BE2C (cell line): ENCODE data around the gene SUSD6.

ENCODE experiments used
- DNase-seq: peaks from one replicate; pipeline ENCODE4 v3.0.0-alpha.2; 2020
- H3K27me3 ChIP-seq: fragments of 250-450 bp; sonication (Bioruptor Pico); 2 replicates; pipeline ENCODE4 v1.5.1; 2020; ENCODE audit warnings: mild to moderate bottlenecking
- H3K36me3 ChIP-seq: fragments of 250-450 bp; sonication (Bioruptor Pico); 2 replicates; pipeline ENCODE4 v1.5.1; 2020; ENCODE audit warnings: mild to moderate bottlenecking
- H3K4me1 ChIP-seq: fragments of 250-450 bp; sonication (Bioruptor Pico); 2 replicates; pipeline ENCODE4 v1.5.1; 2020
- H3K4me3 ChIP-seq: 2 replicates; pipeline ENCODE4 v1.5.1; 2011; ENCODE audit warnings: low read depth, low read length
- H3K9me3 ChIP-seq: fragments of 250-450 bp; sonication (Bioruptor Pico); 2 replicates; pipeline ENCODE4 v1.5.1; 2020
- TF ChIP-seq, protein P1 (sequence below): IDR thresholded peaks from 2 replicates; pipeline ENCODE4 v1.5.1; 2012; ENCODE audit warnings: mild to moderate bottlenecking, low read depth, low read length

SUSD6 gene

DNA sequence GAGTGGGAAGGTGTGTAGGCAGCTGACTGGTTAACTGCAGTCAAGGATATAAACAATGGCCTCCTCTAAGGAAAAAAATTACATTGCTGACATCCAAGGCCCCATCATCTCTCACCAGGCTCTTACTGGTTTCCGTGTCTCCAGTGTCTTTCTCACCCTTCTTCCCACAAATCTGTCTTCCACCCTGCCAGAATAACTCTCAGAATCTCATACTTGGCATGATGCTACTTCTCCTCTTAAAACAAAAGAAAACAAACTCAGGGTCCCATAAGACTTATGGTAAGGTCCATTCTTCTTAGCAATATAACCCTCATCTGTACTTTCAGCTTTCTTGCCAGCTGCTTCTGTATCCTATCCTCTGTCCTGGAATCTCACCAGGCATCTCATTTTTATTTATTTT, 68.9 kb downstream of the SUSD6 start:
- Histone ChIP-seq H3K36me3 (no peaks in the 10 kb centered on the region), H3K4me1 (peaks cover 4% of the 10 kb centered on the region; the same call in 1 of the 2 replicates), H3K27me3 (no peaks in the 10 kb centered on the region), H3K9me3 (no peaks in the 10 kb centered on the region), H3K4me3 (no peak overlapping the region)
- TF ChIP-seq, protein P1, sequence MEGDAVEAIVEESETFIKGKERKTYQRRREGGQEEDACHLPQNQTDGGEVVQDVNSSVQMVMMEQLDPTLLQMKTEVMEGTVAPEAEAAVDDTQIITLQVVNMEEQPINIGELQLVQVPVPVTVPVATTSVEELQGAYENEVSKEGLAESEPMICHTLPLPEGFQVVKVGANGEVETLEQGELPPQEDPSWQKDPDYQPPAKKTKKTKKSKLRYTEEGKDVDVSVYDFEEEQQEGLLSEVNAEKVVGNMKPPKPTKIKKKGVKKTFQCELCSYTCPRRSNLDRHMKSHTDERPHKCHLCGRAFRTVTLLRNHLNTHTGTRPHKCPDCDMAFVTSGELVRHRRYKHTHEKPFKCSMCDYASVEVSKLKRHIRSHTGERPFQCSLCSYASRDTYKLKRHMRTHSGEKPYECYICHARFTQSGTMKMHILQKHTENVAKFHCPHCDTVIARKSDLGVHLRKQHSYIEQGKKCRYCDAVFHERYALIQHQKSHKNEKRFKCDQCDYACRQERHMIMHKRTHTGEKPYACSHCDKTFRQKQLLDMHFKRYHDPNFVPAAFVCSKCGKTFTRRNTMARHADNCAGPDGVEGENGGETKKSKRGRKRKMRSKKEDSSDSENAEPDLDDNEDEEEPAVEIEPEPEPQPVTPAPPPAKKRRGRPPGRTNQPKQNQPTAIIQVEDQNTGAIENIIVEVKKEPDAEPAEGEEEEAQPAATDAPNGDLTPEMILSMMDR, result no peak
- no peak for DNase-seq

DNA sequence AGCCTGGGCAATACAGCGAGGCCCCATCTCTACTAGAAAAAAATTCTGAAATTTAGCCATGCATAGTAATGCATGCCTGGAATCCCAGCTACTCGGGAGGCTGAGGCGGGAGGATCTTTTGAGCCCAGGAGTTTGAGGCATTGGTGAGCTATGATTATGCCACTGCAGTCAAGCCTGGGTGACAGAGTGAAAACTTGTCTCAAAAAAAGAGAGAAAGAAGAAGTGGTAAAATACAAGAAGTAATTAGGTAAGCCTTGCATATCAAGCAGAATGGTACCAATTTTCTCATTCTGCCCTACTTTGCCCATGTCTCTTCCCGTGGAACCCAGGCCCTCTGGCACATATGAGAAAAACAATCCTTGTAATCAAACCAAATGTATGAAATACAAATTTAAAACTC, 70.7 kb downstream of the SUSD6 start:
- H3K36me3 ChIP-seq, result no peaks in the 10 kb centered on the region
- no peak for DNase-seq
- H3K9me3 ChIP-seq, result no peaks in the 10 kb centered on the region
- H3K4me1 ChIP-seq, result peaks cover 4% of the 10 kb centered on the region; the same call in 1 of the 2 replicates
- no peaks in the 10 kb centered on the region for H3K27me3 ChIP-seq
- TF ChIP-seq, protein P1, result no peak
- H3K4me3 ChIP-seq, result no peak overlapping the region

DNA sequence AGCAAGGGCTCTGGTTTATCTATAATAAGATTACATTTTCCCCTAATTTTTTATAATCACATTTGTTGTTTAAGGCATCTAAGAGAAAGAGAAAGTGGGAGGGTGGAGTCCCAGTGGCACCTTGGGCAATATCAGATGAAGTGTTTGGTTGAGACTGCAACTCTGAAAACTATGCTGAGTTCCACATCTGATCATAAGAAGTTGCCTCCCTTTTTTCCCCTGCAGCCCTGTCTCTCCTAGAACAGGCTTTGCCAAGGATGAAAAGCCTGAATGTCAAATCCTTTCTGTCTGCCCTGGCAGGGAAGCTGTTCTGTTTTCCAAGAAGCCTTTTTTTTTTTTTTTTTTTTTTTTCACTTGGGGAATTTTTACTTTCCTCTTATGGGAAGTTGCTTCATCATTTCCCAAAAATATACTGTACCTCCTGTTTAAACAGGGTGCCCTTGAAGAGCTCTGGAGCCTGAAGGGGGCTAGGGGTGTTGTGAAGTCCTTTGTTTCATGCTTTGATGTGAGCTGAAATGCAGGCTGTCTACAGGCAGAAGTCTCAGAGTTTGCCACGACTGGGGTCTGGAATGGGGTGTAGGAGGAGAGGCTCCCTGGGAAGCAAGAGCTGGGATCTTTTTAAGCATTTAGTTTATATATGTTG, 71.3 kb downstream of the SUSD6 start:
- Histone ChIP-seq H3K9me3 (no peaks in the 10 kb centered on the region), H3K36me3 (no peaks in the 10 kb centered on the region), H3K4me3 (no peak overlapping the region), H3K4me1 (peaks cover 4% of the 10 kb centered on the region), H3K27me3 (no peaks in the 10 kb centered on the region)
- TF ChIP-seq, protein P1, result no peak
- no peak for DNase-seq

DNA sequence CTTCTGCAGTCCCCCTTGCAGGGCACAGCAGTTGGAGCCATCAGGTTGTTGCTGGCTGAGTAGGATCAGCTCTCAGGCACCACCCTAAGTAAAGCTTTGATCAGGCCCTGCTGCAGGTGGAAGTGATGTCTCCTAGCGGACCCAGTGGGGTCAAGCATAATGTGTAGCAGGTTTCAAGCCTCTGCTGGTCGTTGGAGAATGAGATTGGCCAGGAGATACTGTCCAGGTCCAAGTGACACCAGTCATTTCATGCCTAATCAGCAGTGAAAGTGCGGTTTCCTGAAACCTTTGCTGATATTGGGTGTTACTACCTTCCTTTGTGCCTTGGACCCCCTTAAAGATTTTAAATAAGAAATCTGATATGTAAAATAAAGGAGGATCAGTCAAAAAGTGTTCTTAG, 72.6 kb downstream of the SUSD6 start:
- H3K9me3 ChIP-seq, result no peaks in the 10 kb centered on the region
- H3K27me3 ChIP-seq, result no peaks in the 10 kb centered on the region
- H3K4me3 ChIP-seq, result no peak overlapping the region
- peaks cover 7% of the 10 kb centered on the region for H3K4me1 ChIP-seq
- TF ChIP-seq, protein P1, result no peak
- H3K36me3 ChIP-seq, result no peaks in the 10 kb centered on the region
- no peak for DNase-seq

DNA sequence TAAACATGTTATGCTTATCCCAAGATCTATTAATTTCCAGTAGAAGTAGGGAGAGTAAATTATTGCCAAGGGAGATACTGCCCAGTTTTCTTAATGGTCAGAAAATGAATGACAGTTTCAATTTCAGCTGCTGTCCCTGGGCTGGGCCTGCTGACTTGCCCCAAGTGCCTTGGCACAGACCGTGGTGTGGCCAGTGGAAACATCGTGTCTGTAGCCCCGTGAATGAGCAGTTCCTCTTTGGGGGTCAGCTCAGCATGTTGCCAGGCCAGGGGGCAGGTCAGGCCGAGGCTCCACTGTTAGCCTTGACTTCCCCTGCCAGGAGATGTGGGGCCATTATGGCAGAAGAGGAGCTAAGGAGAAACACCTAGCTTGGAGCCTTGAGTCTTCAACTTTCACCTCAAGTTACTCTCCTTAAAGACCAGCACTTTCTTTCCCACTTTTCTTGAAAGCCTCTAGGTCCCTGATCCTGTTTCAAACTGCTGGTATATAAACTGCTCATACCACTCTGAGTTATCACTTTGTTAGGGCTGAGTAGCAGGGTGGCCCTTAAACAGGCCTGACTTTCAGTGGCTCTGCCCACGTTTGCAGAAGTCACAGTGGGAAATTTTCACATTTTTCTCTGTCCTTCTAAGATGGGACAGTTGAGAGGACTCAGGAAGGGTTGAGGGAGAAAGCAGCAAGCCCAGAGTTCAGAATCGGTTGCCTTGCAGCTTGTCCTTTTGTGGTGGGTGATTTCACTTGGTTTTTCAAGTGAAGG, 73.2 kb downstream of the SUSD6 start:
- no peaks in the 10 kb centered on the region for H3K9me3 ChIP-seq
- no peaks in the 10 kb centered on the region for H3K36me3 ChIP-seq
- H3K4me3 ChIP-seq, result no peak overlapping the region
- peaks cover 7% of the 10 kb centered on the region for H3K4me1 ChIP-seq
- no peak for DNase-seq
- H3K27me3 ChIP-seq, result no peaks in the 10 kb centered on the region
- TF ChIP-seq, protein P1, result no peak

DNA sequence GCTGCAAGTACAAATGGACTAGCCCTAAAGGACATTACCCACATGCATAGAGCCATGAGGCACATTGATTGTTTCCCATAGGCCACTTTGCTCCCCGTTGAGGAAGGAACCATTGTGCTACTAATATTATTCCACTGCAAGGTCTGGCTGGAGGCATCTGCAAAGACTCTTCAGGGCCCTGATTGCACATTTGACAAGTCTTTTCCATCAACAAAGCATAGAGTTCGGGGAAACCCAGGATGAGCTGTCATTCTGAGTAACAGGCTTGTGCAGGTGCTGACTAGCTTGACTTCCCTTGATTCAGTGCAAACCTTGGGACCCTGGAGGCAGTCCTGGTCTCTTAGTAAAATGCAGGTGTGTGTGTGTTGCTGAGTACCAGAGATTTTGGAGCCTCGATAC, 73.8 kb downstream of the SUSD6 start:
- H3K9me3 ChIP-seq, result no peaks in the 10 kb centered on the region
- DNase-seq, result no peak
- no peak overlapping the region for H3K4me3 ChIP-seq
- H3K4me1 ChIP-seq, result peaks cover 7% of the 10 kb centered on the region
- no peaks in the 10 kb centered on the region for H3K27me3 ChIP-seq
- no peaks in the 10 kb centered on the region for H3K36me3 ChIP-seq
- TF ChIP-seq, protein P1, result no peak
